ENCODE measurements around the gene HOXB4.

Gene HOXB4

DNA sequence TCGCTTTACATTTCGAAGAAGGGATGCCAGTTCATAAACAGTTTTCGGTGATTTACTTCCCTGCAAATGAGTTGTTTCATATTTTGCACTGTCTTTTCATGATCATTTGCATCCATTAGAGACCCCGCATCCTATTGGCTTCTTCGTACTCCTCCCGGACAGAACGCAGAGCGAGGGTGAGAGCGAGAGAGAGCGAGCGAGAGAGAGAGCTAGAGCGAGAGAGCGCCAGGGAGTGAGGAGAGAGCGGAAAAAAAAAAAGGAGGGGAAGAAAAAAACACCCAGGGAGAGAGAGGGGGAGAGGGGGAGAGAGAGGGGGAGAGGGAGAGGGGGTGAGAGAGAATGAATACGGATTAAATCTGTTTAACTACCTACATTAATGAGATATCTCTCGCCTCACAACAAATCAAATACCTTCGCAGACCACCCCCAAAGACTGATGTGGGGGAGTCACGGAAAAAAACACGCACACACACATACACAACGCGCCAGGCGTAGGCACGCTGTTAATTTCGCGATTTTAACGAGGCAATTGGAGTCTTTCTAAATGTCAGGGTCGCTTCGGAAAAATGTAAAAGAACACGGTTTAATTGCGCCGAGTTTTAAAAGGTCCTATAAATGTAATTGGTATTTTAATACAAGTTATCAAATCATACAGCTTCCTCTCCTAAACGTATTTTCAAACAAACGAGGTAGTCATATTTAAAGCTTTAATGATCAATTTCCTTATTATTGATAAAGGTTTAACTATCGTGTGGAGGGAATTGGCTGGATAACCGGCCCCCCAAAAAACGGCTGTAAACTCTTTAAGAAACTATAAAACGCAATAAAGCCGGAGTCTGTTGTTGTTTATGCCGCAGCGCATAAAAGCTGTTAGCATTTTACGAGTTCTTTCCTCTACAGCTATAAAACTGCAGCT lies 37.2 kb upstream of the HOXB4 start, which contains the start of gene HOXB8:
TSS of gene HOXB8 (minus strand) at position 246 of the 916 bp plus-strand sequence. CDS start 588 bp downstream, outside the sequence.
- no peak for DNase-seq

DNA sequence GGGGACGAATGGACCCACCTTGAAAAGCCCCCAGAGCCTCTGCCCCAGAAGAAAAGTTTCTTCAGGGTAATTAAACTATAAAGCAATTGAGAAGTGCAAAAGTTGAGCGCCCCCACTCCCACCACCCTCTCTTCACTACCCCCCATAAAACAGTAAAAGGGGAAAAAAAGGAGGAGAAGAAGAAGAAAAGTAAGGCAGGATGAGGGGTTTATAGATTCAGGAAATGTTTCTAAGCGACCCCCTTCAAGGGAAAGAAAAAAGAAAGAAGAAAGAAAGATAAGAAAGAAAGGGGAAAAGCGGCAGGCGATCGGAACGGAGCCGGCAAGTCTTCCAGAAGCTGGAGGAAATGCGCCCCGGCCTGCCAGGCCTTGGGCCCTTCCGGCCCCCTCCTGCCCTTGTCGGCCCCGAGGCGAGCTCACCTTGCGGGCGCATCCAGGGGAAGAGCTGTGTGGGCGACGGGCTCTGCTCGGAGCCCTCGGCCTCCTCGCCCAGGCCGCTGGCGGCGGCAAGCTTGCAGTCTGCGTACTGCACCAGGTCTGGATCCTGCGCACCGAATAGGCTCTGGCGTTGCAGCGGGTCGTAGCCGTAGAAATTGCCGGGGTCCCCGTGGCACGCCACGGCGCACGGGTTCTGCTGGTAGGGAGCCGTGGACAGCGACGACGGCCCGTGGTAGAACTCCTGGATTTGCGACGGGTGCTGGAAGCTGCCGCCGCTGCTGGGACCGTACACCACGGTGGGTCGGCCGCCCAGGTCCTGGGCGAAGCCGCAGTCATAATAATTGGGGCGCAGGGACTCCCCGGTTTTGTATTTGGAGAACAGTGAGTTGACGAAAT lies 35.9 kb upstream of the HOXB4 start:
- peak in 1 of 2 donors; percentile 47 for DNase-seq

DNA sequence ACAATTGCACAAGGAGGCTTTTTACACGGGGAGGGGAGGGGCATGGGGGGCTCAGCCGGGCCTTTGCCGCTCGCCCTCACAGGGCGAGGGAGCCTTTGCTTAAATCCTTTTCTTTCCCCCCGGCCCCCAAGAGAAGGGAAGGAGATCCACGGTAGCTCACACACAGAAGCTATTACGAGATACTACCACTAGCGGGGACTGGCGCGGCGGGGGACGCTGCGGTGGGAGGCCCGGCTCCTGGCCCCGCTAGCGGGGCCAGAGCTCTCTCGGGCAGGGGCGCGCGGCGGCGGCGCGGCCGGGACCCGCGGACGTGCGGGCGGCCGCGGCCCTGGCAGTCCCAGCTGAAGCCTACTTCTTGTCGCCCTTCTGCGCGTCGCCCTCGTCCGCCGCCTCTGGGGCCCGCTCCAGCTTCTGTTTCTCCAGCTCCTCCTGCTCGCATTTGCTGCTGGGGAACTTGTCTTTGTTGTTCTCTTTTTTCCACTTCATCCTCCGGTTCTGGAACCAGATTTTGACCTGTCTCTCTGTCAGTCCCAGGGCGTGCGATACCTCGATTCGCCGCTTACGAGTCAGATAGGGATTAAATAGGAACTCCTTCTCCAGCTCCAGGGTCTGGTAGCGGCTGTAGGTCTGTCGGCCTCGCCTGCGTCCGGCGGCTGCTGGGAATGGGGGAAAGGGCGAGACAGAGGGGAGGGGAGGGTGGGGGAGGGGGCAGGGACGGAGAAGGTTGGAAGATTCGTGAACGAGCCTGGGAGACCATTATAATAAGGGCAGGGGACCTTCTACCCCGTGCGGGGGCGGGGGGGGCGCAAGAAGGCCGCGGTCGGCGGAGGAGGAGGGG lies 34.9 kb upstream of the HOXB4 start:
- DNase-seq = peak; percentile 50 to 57

DNA sequence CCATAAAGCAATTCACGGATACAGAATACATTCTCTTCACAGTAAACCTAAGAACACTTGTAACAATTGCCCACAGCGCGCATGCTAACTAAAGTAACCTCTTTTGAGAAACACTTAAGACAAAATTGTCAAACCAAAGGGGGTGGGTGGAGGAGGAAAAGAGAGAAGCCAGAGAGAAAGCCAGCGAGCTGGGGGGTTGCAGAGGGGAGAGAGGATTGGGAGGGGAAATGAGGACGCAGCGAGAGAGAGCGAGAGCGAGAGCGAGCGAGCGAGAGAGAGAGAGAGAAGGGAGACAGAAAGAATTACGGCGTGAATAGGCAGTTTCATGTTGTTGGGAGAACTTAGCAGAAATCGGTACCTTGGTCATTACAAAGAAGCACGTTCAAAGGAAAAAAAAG lies 34.3 kb upstream of the HOXB4 start:
- DNase-seq = no peak

DNA sequence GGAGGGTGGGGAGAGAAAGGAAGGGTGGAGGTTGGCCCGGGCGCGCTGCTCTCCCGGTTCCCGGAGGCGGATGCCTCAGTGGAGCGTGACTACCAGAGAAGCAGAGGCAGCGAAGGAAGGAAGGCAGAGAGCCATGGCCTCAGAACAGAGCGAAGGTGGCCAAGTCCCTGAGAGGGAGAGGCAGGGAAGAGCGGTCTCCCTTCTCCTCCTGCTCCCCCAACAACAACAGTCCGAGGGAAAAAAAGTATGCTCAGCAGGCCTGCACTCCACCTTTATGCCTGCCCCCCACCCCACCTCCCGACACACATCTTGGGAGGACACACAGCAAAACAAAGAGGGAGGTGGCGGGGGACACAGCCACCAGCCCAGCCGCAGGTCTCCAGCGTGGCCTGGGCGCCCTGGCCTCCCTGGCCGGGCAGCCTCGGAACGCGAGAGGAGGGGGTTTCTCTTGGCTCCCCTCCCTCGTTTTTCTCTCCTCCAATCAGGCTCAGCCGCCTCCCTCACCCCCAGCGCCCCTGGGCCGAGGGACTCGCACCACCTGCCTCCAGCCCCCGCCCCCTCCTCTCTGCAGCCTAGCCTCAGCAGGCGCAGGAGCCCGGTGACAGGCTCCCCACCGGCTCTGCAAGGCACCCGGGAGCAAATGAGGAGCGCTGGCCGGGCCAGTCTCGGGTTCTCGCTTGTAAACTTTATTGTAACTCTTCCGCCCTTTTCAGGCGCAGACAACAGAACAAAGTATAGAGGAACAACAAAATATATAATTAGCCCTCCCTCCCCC lies 33.7 kb upstream of the HOXB4 start:
- peak in 1 of 2 donors; percentile 36 for DNase-seq

DNA sequence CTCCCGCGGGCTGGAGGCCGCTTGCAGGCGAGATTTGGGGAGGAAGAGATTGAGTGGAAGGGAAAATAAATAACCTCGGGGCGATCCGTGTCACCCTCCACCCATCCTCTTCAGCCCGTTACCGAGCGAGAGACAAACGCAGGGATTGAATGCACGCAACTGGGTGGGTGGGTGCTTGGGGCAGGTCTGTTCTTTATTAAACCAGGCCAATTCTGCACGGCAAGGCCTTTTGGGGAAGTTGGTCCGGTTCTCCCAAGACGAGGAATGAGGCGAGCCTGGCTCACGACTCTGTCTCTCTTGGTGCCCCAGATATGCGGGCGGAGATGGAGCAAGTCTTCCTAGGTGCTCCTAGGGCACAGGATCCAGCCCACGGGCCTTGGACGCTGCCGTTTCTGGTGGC lies 33.1 kb upstream of the HOXB4 start:
- DNase-seq = no peak

DNA sequence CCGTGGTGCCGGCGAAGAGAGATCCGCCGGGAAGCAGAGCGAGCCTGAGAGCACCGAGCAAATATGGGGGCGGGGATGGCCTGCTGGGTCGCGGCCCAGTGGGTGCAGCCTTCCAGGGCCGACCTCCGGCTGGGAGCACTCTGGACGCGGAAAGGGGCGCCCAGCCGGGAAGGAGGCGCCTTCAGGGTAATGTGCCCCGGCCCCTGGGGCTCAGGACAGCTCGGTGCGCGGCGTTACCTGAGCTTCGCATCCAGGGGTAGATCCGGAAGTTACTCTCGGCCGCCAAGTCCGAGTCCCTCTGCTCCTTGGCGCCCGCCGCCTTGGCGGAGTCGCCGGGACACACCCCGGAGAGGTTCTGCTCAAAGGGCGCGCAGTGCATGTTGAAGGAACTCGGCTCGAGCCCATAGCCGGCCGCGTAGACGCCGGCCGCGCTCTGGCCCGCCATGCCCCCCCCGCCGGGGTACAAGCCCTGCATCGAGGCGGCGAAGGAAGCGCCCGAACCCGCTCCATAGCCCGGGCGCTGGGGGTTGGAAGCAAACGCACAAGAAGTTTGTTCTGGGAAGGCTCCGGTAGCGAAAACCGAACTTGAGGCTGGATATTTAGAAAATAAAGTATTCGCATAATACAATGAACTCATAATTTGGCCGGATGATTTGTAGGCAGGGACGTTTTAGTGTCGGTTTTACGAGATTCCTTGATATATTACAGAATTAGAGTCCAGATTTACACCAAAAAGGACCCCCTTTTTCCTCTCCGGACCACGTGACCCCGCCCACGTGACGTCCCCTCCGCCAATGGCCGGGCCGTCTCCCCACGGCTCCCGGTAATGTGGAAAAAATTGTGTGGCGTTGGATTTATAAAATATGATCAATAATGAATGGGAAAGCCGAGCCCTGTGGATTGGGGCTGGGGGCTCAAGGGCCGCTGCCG lies 32.4 kb upstream of the HOXB4 start, which contains the start of gene HOXB7:
TSS of gene HOXB7 (minus strand) at position 736 of the 930 bp plus-strand sequence. CDS start at position 637, 99 bp downstream.
- DNase-seq = peak; percentile 77 to 80

DNA sequence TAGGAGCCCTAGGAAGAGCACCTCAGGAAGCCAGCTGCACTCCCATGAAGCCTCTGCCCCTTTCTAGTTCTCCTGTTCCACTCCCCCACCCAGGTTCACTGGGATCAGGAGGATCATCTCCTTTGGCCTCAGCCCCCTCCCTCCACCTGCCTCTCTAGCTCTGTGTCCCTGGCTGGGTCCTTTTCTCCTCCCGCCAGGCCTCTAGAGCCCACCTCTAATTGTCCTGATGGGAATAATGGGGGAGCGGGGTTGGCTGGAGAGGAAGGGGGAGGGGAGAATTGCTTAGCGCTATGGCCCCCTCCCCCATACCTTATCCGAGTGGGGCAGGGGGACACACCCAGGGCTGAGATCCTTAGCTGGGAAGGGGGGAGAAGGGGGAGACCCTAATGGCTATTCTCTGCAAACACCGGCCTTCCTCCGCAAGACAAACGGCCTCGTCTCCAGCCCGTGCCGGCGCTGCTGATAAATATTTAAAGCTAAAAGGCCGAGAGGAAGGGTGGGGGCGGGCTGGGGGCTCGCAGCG lies 31.7 kb upstream of the HOXB4 start:
- DNase-seq = no peak

DNA sequence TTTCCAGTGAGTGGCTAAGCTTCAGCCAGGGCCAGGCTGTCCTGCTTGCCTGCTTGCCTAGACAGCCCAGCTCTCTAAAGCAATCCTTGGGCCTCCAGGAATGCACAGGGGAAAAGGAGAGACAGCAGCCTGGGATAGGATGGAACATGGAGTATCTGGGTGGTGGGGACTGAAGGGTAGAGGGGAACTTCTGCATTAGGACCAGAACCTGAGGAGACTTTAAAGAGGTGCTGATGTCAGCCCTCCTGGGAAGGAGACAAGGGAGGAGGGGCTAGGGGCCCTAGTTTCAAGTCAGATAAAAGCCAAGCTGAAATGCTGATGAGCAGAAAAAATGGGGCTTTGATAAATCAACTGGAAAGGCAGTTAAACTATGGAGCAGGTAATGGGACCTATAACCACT lies 30.9 kb upstream of the HOXB4 start:
- DNase-seq = no peak

DNA sequence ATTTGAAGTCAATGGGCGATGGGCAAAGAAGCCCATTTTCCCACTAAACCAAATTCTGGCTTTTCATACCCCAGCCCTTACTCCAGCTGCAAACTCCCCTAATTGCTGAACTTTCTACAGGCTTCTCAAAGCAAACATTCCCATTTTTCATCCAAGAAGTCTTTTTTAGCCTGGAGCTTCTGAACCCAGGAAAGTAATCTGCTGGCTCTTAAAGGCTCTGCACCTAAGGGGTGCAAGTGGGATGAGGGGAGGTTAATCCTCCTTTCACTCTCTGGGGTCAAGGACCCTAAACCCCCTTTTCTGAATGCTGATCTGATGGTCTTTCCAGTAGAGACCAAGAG lies 30.3 kb upstream of the HOXB4 start:
- DNase-seq = no peak

DNA sequence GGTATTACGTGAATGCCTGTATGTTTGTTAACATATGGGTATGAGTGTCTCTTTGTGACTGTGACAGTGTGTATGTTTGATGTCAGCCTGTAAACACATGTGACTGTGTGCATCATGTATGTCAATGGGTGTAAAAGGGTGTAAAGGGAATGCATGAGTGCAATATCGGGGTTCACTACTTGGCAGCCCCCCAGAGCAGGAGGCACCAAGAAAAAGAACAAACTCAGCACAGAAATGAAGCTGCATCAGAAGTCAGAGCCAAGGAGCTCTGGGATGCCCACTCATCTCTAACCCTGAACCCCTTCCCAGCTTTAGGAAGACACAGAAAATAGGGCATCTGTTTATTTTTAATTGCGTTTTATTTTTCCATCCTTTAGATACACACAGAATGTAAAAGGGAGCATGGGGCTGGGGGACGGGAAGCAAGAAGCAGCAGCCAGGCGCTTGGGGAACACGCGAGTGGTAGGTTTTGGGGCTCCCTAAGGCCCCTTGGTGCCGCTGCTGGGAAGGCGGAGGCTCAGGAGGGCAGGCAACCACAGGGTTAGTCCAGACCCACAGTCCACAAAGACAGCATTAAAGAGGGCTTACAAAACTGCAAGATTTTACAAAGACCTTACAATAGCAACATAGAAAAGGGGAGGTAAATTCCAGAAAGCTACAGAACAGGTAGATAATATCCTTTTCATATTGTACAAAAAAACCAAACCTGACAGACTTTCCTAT lies 28.9 kb upstream of the HOXB4 start:
- DNase-seq = no peak

DNA sequence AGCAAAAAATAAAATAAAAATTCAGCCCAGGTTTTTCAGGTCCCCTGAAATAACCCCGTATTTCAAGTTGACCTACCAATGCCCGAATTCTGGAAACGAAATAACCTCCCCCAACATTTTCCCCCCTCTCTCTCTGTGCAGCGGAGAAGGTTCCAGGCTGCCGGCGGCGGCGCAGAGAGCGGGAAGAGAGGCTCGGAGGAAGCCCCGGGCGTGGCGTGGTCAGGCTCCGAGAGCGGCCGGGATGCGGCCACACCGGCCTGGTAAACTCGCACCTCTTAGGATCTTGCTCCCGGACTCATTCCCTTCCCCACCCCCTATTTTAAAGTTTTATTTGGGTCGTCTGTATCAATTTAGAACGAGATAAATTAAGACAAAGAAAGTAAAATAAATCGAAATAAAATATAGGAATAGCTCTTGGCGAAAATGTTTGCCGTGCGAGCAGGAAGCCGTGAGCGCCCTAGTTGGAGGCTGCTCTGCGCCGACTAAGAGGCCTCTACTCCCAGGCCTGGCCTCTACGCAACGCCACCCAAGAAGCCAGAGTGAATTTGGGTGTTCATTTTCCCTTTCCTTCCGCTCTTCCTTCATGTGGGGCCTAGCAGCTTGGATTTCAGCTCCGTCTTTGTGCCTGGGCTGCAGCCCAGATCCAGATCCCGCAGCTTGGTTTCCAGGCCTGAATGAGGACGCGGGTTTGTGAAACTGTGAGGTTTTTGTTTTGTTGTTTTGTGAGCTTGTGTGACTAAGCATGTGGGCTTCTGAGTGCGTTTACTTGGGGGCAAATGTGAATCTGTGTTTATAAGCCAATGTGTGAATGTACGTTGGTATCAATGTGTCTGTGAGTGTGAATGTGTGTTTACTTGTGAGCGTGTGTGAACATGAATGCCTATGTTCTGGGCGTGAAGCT lies 28.1 kb upstream of the HOXB4 start:
- no peak for DNase-seq

DNA sequence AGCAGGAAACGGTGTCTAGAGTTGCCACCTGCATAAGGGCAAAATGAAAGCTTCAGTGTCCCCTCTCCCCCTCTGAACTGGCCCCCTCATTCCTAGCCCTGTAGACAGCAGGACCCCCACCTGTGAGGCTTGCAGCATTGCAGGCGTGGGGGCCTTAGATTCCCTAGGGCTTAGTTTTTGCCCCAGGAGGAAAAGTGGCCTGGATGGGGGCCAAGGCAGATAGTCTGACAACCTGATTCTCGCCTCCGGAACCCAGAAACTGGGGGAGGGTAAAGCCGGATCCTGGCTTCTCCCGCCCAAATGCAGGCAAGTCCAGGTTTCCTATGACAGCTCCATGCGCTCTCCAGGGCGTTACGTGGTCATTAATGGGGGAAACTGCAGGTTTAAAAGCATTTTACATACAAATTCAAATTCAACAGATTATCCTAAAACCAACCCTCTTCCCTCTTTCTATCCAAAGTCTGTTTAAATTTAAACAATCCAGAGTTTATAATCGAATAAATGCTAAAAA lies 27.3 kb upstream of the HOXB4 start:
- no peak for DNase-seq

DNA sequence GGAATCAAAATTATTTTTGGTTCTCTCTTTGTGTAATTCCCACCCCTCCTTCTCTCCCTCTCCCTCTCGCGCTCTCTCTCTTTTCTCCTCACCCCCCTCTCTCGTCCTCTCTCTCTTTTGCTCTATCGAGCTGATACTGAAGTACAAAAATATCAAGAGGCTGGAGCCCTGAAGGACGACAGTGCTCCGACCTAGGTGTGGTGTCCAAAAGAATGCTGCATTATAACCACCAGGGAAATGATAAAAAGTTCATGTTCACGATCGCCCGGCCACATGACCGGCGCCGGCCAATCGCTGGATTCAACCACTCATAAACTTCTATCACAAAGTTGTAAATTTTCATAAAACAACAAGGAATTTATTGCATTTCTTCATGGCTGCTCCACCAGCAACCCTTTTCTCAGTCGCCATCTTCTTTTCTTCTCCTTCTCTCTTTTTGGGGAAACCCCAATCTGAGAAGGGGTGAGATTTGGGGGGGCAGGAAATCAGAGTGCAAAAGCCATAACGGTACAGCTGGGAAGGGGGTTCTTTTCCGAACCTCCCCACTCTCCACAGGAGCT lies 26.7 kb upstream of the HOXB4 start, which contains the start of gene HOXB6:
TSS of gene HOXB6 (minus strand) at position 217 of the 560 bp plus-strand sequence. CDS start 6,836 bp downstream, outside the sequence.
- no peak for DNase-seq

DNA sequence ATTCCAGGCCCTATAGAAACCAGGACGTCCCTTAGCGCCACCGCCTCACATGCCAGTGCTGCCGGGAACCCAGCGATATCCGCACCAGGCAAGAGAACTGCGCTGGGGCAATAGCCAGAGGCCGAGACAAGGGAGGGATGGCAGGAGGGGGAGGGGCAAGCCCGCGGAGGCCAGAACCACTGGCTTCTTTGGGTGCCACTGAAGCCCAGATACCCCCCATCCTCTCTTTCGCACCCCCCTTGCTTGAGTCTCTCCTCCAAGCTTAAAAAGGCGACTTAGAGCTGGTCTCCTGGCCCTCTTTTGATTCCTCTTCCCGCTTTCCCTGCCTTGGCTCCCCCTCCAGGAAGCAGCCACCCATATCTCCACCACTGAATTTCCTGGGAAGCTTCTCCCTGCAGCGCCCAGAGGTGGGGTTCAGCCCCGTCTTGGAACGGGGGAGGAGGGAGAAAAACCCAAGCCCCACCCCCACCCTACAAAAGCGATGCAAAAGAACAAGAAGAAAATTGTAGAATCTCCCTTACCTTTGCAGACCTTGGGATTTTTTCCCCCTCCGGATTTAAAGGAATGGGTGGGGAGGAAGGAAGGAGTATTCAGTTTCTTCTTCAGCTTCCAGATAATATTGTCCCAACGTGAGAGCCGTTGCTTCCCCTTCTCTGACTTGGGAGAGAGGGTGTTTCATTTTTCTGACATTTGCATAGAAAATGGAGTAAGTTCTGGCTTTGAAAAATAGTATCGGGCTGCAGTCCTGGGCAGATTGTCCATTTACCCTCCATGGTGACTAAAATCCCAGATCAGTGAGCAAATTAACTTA lies 26.0 kb upstream of the HOXB4 start:
- no peak for DNase-seq

DNA sequence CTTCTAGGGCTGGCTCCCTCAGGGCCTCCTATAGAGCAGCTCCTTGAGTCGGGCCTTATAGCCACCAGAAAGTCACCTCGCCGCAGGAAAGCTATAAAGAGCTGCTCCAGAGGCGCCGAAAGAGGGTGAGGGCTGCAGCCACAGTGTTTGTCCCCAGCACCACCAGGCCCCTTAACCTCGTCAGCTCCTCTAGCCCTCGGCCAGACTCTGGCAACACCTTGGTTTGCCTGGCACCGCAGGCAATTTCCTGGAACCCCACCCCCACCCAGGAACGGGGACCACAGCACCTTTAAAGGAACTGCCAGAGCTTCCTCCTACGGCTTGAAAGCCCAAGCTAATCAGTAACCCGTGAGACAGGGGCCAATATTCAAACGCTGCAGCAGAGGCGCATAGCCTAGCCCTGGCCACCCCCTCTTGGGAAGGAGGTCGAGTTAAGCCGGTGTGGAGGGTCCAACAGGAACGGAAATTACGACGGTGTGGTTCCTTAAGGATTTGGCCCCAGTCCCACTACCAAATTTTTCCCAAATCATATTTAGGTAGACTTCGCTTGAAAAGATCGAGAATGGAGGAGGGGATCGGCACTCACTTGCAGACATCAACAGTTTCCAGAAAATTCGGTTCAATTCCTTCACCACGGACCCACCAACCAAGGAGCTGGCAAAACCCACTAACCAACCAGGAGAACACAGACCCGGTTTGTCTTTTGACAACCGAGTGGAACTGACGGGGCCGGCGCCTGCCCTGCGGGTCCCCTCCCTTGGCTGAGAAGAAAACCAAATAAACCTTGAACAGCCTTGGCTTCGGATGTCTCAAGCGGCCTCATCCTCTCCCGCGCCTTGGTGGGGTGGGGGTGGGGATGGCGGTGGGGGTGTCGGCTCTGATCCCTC lies 23.6 kb upstream of the HOXB4 start:
- DNase-seq = no peak
